ENCODE measurements around the gene CRYZL1. TPM values are rescaled to one million over a fixed set of nuclear protein-coding genes. Genes with fewer than 3 reads are reported as not detected.

The CRYZL1 gene
- total RNA-seq, 4 donors from 2014 or later, result 24.4 to 47.3 (median 33.0) TPM

DNA sequence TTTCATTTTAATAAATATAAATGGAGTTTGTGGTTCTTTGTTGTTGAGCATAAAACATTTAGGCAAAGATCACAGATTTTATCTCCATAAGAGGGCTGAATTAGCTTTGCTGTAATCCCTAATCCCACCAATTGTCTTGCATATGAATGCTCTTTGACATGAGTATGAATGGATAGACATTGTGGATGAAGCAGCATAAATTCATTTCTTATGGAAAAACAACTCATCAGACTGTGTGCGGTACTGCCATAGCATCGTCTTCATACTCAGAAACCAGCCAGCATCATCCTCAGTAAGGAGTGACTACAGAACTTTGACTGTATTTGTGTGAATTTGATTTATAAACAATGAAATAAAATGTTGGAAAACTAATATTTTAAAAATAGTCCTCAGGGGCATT, 79.2 kb downstream of the CRYZL1 start:
- TF ChIP-seq POLR2AphosphoS5 (IDR thresholded peaks at IDR 0.05) (no peak), EP300 (IDR thresholded peaks at IDR 0.05) (no peak), POLR2A (IDR thresholded peaks at IDR 0.05) (no peak)
- TF ChIP-seq, protein P1, sequence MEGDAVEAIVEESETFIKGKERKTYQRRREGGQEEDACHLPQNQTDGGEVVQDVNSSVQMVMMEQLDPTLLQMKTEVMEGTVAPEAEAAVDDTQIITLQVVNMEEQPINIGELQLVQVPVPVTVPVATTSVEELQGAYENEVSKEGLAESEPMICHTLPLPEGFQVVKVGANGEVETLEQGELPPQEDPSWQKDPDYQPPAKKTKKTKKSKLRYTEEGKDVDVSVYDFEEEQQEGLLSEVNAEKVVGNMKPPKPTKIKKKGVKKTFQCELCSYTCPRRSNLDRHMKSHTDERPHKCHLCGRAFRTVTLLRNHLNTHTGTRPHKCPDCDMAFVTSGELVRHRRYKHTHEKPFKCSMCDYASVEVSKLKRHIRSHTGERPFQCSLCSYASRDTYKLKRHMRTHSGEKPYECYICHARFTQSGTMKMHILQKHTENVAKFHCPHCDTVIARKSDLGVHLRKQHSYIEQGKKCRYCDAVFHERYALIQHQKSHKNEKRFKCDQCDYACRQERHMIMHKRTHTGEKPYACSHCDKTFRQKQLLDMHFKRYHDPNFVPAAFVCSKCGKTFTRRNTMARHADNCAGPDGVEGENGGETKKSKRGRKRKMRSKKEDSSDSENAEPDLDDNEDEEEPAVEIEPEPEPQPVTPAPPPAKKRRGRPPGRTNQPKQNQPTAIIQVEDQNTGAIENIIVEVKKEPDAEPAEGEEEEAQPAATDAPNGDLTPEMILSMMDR (IDR thresholded peaks at IDR 0.05), result no peak
- 100% methylated on average over 1 to 2 of the region's 2 CpGs for WGBS, 2 donors (ENCODE audit: low coverage in 1 of 2)
- H3K9me3 ChIP-seq, result no peaks in the 10 kb centered on the region

DNA sequence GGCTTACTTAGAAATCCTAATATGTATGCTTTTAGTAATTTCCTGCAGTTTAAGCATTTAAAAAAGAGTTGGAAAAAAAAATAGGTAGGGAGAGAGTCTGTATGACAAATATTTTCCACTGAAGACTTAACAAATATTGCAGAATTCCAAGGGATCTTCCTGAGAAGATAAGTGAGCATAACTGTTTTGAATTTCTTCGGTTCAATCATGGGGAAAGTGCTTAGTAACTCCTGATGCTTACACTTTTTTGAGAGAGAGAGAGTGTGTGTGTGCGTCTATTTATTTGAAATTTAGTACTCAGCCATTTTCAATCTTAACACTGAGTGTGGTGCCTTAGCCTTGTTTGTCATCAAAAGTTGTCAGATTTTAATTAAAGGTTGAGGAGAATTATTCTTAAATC, 80.2 kb downstream of the CRYZL1 start:
- H3K4me1 ChIP-seq, result peaks cover 0 to 69% (median 9%) of the 10 kb centered on the region in 3 donors
- 25 to 43% methylated on average over 2 of the region's 2 CpGs for WGBS, 2 donors (ENCODE audit: low coverage in 1 of 2)
- no peaks in the 10 kb centered on the region for H3K27me3 ChIP-seq
- peaks cover 8 to 82% of the 10 kb centered on the region in 2 donors for H3K36me3 ChIP-seq
- TF ChIP-seq, protein P1 (IDR thresholded peaks at IDR 0.05), result no peak
- no peak for TF ChIP-seq POLR2A (IDR thresholded peaks at IDR 0.05)
- TF ChIP-seq POLR2AphosphoS5 (IDR thresholded peaks at IDR 0.05), result no peak
- no peak for TF ChIP-seq EP300 (IDR thresholded peaks at IDR 0.05)
- H3K27ac ChIP-seq, result no peak overlapping the region
- no peak for ATAC-seq
- no peaks in the 10 kb centered on the region for H3K9me3 ChIP-seq
- no peak overlapping the region for H3K4me3 ChIP-seq

More for the DNA sequence above, 79.2 kb downstream of the CRYZL1 start:
- no peak for ATAC-seq
- peaks cover 8 to 82% of the 10 kb centered on the region in 2 donors for H3K36me3 ChIP-seq
- H3K27me3 ChIP-seq, result no peaks in the 10 kb centered on the region
- no peak overlapping the region for H3K4me3 ChIP-seq
- peaks cover 0 to 59% (median 8%) of the 10 kb centered on the region in 3 donors for H3K4me1 ChIP-seq
- H3K27ac ChIP-seq, result no peak overlapping the region

DNA sequence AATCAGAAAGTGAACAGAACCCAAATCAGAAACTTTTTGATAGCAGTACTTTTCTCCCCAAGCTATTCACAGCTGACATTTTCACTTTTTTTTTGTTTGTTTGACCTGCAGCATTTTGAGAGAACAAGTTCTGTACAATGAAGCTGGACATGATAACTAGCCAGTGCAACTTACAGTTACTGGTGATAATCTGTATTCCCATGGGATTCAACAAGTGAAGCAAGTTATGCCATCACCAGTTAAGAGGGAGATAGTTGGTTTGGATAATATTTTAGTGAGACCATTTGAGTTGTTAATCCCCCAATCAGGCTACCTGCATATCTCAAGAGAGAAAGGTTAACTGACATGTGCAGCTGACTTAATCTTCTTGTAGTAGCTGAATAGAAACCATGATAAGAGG, 80.6 kb downstream of the CRYZL1 start:
- H3K27ac ChIP-seq, result peak overlapping the region in 1 of 4 donors; percentile 7

DNA sequence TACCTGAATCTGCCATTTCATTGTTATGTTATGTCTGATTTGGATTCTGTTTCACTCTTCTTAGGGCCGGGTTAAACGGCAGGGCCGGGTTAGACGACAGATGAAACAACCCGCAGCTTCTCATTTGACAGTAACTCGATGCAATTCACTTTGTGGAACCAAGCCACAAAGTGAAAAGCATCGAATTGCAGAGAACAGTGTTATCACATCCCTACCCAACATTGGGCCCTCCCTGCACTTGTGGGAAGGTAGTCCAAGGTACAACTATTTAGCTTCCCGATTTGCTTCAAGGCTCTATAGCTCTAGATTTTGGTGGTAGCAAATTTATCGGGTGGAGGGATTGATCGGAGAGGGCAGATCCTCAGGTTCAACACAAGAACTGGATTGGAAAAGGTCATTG, 81.7 kb downstream of the CRYZL1 start:
- no peaks in the 10 kb centered on the region for H3K27me3 ChIP-seq
- TF ChIP-seq POLR2A (IDR thresholded peaks at IDR 0.05) (no peak), POLR2AphosphoS5 (IDR thresholded peaks at IDR 0.05) (no peak), EP300 (IDR thresholded peaks at IDR 0.05) (no peak)
- TF ChIP-seq, protein P1 (IDR thresholded peaks at IDR 0.05), result no peak
- WGBS, 2 donors (ENCODE audit: low coverage in 1 of 2), result 87 to 97% methylated on average over 10 of the region's 10 CpGs
- H3K27ac ChIP-seq, result peak overlapping the region in 1 of 4 donors; percentile 7
- no peak for ATAC-seq
- H3K36me3 ChIP-seq, result peaks cover 8 to 86% of the 10 kb centered on the region in 2 donors
- H3K4me3 ChIP-seq, result no peak overlapping the region
- no peaks in the 10 kb centered on the region for H3K9me3 ChIP-seq
- H3K4me1 ChIP-seq, result peaks cover 0 to 76% (median 13%) of the 10 kb centered on the region in 3 donors

More for the DNA sequence above, 80.6 kb downstream of the CRYZL1 start:
- ATAC-seq, result no peak
- Histone ChIP-seq H3K9me3 (no peaks in the 10 kb centered on the region), H3K36me3 (peaks cover 8 to 82% of the 10 kb centered on the region in 2 donors), H3K27me3 (no peaks in the 10 kb centered on the region), H3K4me1 (peaks cover 0 to 73% (median 13%) of the 10 kb centered on the region in 3 donors), H3K4me3 (no peak overlapping the region)
- TF ChIP-seq, protein P1 (IDR thresholded peaks at IDR 0.05), result no peak
- TF ChIP-seq EP300 (IDR thresholded peaks at IDR 0.05) (no peak), POLR2A (IDR thresholded peaks at IDR 0.05) (no peak), POLR2AphosphoS5 (IDR thresholded peaks at IDR 0.05) (no peak)

DNA sequence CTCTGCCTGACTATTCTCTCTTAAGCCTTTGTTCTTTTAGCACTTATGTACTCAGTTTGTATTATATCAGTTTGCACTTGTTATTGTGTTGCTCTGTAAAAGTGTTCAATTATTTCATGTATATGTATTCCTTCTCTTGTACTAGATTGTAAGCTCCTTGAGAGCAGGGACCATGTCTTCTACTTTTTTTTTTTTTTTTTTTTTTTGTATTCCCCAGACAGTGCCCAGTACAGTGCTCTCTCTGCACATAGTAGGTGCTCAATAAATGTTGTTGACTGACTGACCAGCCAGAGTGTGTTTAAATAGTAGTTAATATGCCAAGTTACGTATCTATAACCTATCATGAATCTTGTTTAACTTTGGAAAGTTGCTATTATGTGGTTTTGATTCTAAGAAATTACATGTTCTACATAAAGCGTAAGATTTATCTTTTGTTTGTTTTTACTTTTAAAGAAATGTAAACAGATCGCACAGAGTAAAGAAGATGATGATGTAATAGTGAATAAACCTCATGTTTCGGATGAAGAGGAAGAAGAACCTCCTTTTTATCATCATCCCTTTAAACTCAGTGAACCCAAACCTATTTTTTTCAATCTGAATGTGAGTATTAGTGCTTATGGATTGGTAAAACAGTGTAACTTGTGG, 82.6 kb downstream of the CRYZL1 start:
- peak overlapping the region in 1 of 4 donors; percentile 2 for H3K27ac ChIP-seq
- peaks cover 8 to 86% of the 10 kb centered on the region in 2 donors for H3K36me3 ChIP-seq
- peaks cover 0 to 84% (median 13%) of the 10 kb centered on the region in 3 donors for H3K4me1 ChIP-seq
- WGBS, 2 donors (ENCODE audit: low coverage in 1 of 2), result 69 to 79% methylated on average over 4 of the region's 4 CpGs
- no peak overlapping the region for H3K4me3 ChIP-seq
- H3K27me3 ChIP-seq, result no peaks in the 10 kb centered on the region
- ATAC-seq, result no peak
- H3K9me3 ChIP-seq, result no peaks in the 10 kb centered on the region
- TF ChIP-seq POLR2AphosphoS5 (IDR thresholded peaks at IDR 0.05), result no peak
- TF ChIP-seq EP300 (IDR thresholded peaks at IDR 0.05), result no peak
- TF ChIP-seq, protein P1 (IDR thresholded peaks at IDR 0.05), result no peak
- no peak for TF ChIP-seq POLR2A (IDR thresholded peaks at IDR 0.05)

All from gastroesophageal sphincter (tissue), 4 donors.